NT2/D1 (cell line): ENCODE results near the gene ROCK2.

Experiments
- SUZ12 ChIP-seq: IDR thresholded peaks from 2 replicates; pipeline ENCODE4 v1.6.1; 2011; ENCODE audit not compliant: insufficient read length, insufficient read depth; ENCODE audit errors: extremely low read depth
- YY1 ChIP-seq: IDR thresholded peaks from 2 replicates; pipeline ENCODE4 v1.6.1; 2011; ENCODE audit not compliant: insufficient read length, insufficient read depth
- ZNF274 ChIP-seq: IDR thresholded peaks from 2 replicates; pipeline ENCODE4 v1.6.1; 2011; ENCODE audit warnings: mild to moderate bottlenecking, low read depth, low read length

- TF ChIP-seq ZNF274 (no peak), YY1 (no peak), SUZ12 (no peak)
Measured at GRCh38 chr2:11359865-11360264, 15.4 kb upstream of the ROCK2 start.
